ENCODE data around the gene VTA1.

DNA sequence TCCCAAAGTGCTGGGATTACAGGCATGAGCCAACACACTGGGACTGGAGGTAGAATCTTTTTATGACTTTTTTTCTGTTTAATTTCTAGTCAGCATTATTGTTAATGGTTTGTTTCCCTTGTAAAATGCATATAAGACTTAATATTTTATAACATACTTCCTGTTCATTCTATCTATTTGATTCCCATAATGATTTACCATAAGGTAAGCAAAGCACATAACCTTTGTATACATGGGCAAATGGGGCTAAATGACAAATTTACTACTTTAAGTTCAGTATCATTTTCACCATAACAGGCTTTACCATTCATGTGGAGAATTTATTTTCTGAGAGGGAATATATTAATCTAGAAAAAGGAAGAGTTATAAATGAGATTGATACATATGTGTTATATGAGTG lies 24.3 kb downstream of the VTA1 start:
- TF ChIP-seq CHD1 (IDR thresholded peaks at IDR 0.05; ENCODE audit: low read depth, low read length) = no peak
- no peak for TF ChIP-seq RAD21 (IDR thresholded peaks at IDR 0.05; ENCODE audit: low read length)
- TF ChIP-seq, protein P1, sequence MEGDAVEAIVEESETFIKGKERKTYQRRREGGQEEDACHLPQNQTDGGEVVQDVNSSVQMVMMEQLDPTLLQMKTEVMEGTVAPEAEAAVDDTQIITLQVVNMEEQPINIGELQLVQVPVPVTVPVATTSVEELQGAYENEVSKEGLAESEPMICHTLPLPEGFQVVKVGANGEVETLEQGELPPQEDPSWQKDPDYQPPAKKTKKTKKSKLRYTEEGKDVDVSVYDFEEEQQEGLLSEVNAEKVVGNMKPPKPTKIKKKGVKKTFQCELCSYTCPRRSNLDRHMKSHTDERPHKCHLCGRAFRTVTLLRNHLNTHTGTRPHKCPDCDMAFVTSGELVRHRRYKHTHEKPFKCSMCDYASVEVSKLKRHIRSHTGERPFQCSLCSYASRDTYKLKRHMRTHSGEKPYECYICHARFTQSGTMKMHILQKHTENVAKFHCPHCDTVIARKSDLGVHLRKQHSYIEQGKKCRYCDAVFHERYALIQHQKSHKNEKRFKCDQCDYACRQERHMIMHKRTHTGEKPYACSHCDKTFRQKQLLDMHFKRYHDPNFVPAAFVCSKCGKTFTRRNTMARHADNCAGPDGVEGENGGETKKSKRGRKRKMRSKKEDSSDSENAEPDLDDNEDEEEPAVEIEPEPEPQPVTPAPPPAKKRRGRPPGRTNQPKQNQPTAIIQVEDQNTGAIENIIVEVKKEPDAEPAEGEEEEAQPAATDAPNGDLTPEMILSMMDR (conservative IDR thresholded peaks at IDR 0.05; ENCODE audit: low read depth, low read length) = no peak
- TF ChIP-seq MXI1 (IDR thresholded peaks at IDR 0.05; ENCODE audit: borderline replicate concordance, low read depth, low read length) = no peak
- no peak for TF ChIP-seq CEBPB (IDR thresholded peaks at IDR 0.05; ENCODE audit: low read depth, low read length)
- no peak for TF ChIP-seq POLR2A (IDR thresholded peaks at IDR 0.05; ENCODE audit: low read depth, low read length)
- TF ChIP-seq, protein P2, sequence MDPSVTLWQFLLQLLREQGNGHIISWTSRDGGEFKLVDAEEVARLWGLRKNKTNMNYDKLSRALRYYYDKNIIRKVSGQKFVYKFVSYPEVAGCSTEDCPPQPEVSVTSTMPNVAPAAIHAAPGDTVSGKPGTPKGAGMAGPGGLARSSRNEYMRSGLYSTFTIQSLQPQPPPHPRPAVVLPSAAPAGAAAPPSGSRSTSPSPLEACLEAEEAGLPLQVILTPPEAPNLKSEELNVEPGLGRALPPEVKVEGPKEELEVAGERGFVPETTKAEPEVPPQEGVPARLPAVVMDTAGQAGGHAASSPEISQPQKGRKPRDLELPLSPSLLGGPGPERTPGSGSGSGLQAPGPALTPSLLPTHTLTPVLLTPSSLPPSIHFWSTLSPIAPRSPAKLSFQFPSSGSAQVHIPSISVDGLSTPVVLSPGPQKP (IDR thresholded peaks at IDR 0.05; ENCODE audit: borderline replicate concordance, low read depth, low read length) = no peak
- no peak for TF ChIP-seq NFE2L2 (IDR thresholded peaks at IDR 0.05; ENCODE audit: low read depth, low read length)
- no peak for TF ChIP-seq RCOR1 (IDR thresholded peaks at IDR 0.05; ENCODE audit: insufficient replicate concordance, low read length)
- no peak for TF ChIP-seq SMC3 (IDR thresholded peaks at IDR 0.05; ENCODE audit: low read depth, low read length)
- TF ChIP-seq, protein P3, sequence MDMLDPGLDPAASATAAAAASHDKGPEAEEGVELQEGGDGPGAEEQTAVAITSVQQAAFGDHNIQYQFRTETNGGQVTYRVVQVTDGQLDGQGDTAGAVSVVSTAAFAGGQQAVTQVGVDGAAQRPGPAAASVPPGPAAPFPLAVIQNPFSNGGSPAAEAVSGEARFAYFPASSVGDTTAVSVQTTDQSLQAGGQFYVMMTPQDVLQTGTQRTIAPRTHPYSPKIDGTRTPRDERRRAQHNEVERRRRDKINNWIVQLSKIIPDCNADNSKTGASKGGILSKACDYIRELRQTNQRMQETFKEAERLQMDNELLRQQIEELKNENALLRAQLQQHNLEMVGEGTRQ (IDR thresholded peaks at IDR 0.05; ENCODE audit: low read depth, low read length) = no peak
- TF ChIP-seq MAFK (IDR thresholded peaks at IDR 0.05; ENCODE audit: low read depth, low read length) = no peak

Measured in IMR-90 (cell line).